ENCODE results near the gene RANBP17.

The RANBP17 gene

GRCh38 chr5:171268700-171269620 lies 407.1 kb downstream of the RANBP17 start:
- DNase-seq (ENCODE audit: low read depth), result no peak
- no peak overlapping the region for H3K4me3 ChIP-seq (ENCODE audit: low read depth, low read length)
- no peak for TF ChIP-seq CTCF (IDR thresholded peaks at IDR 0.05; ENCODE audit: insufficient read depth, low read depth, low read length, missing control alignments)

- H3K4me3 ChIP-seq (ENCODE audit: low read depth, low read length), result no peak overlapping the region
- no peak for TF ChIP-seq CTCF (IDR thresholded peaks at IDR 0.05; ENCODE audit: insufficient read depth, low read depth, low read length, missing control alignments)
- no peak for DNase-seq (ENCODE audit: low read depth)
Measured at GRCh38 chr5:171269717-171270116, 407.9 kb downstream of the RANBP17 start.

GRCh38 chr5:171270136-171270535 lies 408.3 kb downstream of the RANBP17 start:
- no peak overlapping the region for H3K4me3 ChIP-seq (ENCODE audit: low read depth, low read length)
- no peak for TF ChIP-seq CTCF (IDR thresholded peaks at IDR 0.05; ENCODE audit: insufficient read depth, low read depth, low read length, missing control alignments)
- DNase-seq (ENCODE audit: low read depth), result no peak

- no peak for DNase-seq (ENCODE audit: low read depth)
- no peak for TF ChIP-seq CTCF (IDR thresholded peaks at IDR 0.05; ENCODE audit: insufficient read depth, low read depth, low read length, missing control alignments)
- H3K4me3 ChIP-seq (ENCODE audit: low read depth, low read length), result no peak overlapping the region
Measured at GRCh38 chr5:171271798-171272197, 410.0 kb downstream of the RANBP17 start.

GRCh38 chr5:171272996-171273970 lies 411.5 kb downstream of the RANBP17 start:
- no peak overlapping the region for H3K4me3 ChIP-seq (ENCODE audit: low read depth, low read length)
- peak; percentile 47 for DNase-seq (ENCODE audit: low read depth)
- peak; percentile 42 for TF ChIP-seq CTCF (IDR thresholded peaks at IDR 0.05; ENCODE audit: insufficient read depth, low read depth, low read length, missing control alignments)

GRCh38 chr5:171275841-171276544 lies 414.2 kb downstream of the RANBP17 start:
- TF ChIP-seq CTCF (IDR thresholded peaks at IDR 0.05; ENCODE audit: insufficient read depth, low read depth, low read length, missing control alignments), result no peak
- no peak for DNase-seq (ENCODE audit: low read depth)
- H3K4me3 ChIP-seq (ENCODE audit: low read depth, low read length), result no peak overlapping the region

All from GM12865 (cell line).